DND-41 (cell line): ENCODE measurements around the gene POU2F1.
A peak's percentile ranks its signal among the peaks of the same experiment; 100 is the strongest.

Experiments used
- ATAC-seq: fragments of 200-7000 bp; cut with Tn5 transposase; 3 replicates; pipeline ENCODE4 v1.9.1; 2021; ENCODE audit warnings: low read depth; ENCODE audit not compliant: insufficient read depth
- DNase-seq: peaks from one replicate; pipeline ENCODE4 v3.0.0-alpha.2; 2020
- H2AFZ ChIP-seq: 2 replicates; pipeline ENCODE4 v1.6.0; 2012; ENCODE audit warnings: low read depth, low read length
- H3K27ac ChIP-seq: 2 replicates; pipeline ENCODE4 v1.5.1; 2012; ENCODE audit warnings: low read length, inconsistent platforms
- H3K27me3 ChIP-seq: fragments of 200-600 bp; sonication (generic); 2 replicates; pipeline ENCODE4 v1.6.0; 2012; ENCODE audit warnings: low read length, mild to moderate bottlenecking, inconsistent platforms; ENCODE audit not compliant: insufficient read depth, poor library complexity
- H3K36me3 ChIP-seq: 2 replicates; pipeline ENCODE4 v1.5.1; 2012; ENCODE audit warnings: low read length, inconsistent platforms; ENCODE audit not compliant: insufficient read depth
- H3K4me1 ChIP-seq: 2 replicates; pipeline ENCODE4 v1.5.1; 2012; ENCODE audit warnings: mild to moderate bottlenecking, low read length; ENCODE audit not compliant: insufficient read depth
- H3K4me2 ChIP-seq: 2 replicates; pipeline ENCODE4 v1.6.0; 2012; ENCODE audit warnings: mild to moderate bottlenecking, moderate library complexity, low read length, inconsistent platforms; ENCODE audit not compliant: insufficient read depth
- H3K4me3 ChIP-seq, 2 experiments: fragments of 200-600 bp in 1 of 2; shearing (Covaris generic) in 1 of 2; 2 replicates each; pipeline ENCODE4 v1.5.1; 2012 to 2016; ENCODE audit warnings: inconsistent platforms in 2 of 2, low read length in 2 of 2, mild to moderate bottlenecking in 2 of 2, low read depth in 1 of 2, moderate library complexity in 1 of 2
- H3K79me2 ChIP-seq: 2 replicates; pipeline ENCODE4 v1.6.0; 2012; ENCODE audit warnings: low read length, inconsistent platforms; ENCODE audit not compliant: insufficient read depth
- H3K9ac ChIP-seq: 2 replicates; pipeline ENCODE4 v1.6.0; 2012; ENCODE audit warnings: low read depth, mild to moderate bottlenecking, inconsistent platforms, low read length, moderate library complexity
- H3K9me3 ChIP-seq: 2 replicates; pipeline ENCODE4 v1.5.1; 2012; ENCODE audit warnings: low read length, moderate library complexity, mild to moderate bottlenecking, inconsistent platforms; ENCODE audit not compliant: insufficient read depth, severe bottlenecking
- H4K20me1 ChIP-seq: 2 replicates; pipeline ENCODE4 v1.6.0; 2012; ENCODE audit warnings: low read length; ENCODE audit not compliant: insufficient read depth
- EZH2 ChIP-seq: IDR thresholded peaks from 3 replicates; pipeline ENCODE4 v1.6.1; 2012; ENCODE audit warnings: borderline replicate concordance, low read depth, mild to moderate bottlenecking, moderate library complexity, low read length, inconsistent platforms; ENCODE audit not compliant: severe bottlenecking
- TF ChIP-seq, protein P1 (sequence below): IDR thresholded peaks from 2 replicates; pipeline ENCODE4 v1.5.1; 2012; ENCODE audit warnings: borderline replicate concordance, low read length, moderate library complexity, mild to moderate bottlenecking; ENCODE audit not compliant: poor library complexity, severe bottlenecking; ENCODE audit errors: extremely low read depth

The POU2F1 gene

DNA sequence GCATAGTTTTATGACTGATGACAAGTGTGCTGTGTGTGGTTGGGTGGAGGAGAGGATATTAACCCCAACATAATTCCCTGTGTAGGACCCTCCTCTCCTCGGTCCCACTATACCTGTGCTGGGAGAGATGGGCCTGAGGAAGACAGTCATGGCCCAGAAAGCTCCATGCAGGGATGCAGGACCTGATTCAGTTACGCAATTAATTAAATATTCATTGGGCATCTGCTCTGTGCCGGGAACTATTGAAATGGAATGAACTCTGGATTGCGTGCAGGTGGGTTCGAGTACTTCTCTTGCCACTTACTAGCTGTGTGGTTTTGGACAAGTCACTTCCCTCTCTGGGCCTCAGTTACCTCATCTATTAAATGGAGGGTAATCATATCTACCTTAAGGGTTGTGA, 223.1 kb downstream of the POU2F1 start:
- Histone ChIP-seq H2AFZ (no peak overlapping the region), H3K36me3 (peaks cover 74% of the 10 kb centered on the region), H3K4me1 (peaks cover 18% of the 10 kb centered on the region), H3K27ac (no peak overlapping the region; the same call in 1 of the 2 replicates), H3K9ac (no peak overlapping the region), H3K79me2 (peaks cover 49% of the 10 kb centered on the region), H3K4me2 (no peak overlapping the region), H3K27me3 (no peaks in the 10 kb centered on the region), H4K20me1 (peaks cover 33% of the 10 kb centered on the region), H3K9me3 (no peaks in the 10 kb centered on the region), H3K4me3 (no peak overlapping the region)
- TF ChIP-seq, protein P1, sequence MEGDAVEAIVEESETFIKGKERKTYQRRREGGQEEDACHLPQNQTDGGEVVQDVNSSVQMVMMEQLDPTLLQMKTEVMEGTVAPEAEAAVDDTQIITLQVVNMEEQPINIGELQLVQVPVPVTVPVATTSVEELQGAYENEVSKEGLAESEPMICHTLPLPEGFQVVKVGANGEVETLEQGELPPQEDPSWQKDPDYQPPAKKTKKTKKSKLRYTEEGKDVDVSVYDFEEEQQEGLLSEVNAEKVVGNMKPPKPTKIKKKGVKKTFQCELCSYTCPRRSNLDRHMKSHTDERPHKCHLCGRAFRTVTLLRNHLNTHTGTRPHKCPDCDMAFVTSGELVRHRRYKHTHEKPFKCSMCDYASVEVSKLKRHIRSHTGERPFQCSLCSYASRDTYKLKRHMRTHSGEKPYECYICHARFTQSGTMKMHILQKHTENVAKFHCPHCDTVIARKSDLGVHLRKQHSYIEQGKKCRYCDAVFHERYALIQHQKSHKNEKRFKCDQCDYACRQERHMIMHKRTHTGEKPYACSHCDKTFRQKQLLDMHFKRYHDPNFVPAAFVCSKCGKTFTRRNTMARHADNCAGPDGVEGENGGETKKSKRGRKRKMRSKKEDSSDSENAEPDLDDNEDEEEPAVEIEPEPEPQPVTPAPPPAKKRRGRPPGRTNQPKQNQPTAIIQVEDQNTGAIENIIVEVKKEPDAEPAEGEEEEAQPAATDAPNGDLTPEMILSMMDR: no peak
- no peak for TF ChIP-seq EZH2
- no peak for ATAC-seq
- DNase-seq: peak; percentile 0

DNA sequence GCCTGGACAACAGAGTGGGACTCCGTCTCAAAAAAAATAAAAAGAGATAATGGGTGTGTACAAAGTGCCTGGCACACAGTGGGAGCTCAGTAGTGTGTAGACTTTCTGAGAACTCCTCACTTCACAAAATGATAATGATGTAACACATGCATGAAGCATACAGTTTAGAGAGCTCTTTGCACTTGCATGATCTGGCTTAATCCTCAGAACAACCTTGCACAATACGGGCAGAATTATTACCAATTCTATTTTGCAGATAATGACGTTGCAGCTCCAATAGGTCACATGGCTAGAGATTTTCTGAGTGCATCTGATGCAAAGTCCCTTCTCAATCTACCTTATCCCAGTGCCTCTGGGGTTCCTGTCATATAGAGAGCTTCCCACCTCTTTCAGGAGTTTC, 226.3 kb downstream of the POU2F1 start:
- H3K4me1 ChIP-seq: peaks cover 42% of the 10 kb centered on the region
- H3K4me3 ChIP-seq: no peak overlapping the region
- H3K9me3 ChIP-seq: no peaks in the 10 kb centered on the region
- H3K36me3 ChIP-seq: peaks cover 47% of the 10 kb centered on the region
- H4K20me1 ChIP-seq: peaks cover 33% of the 10 kb centered on the region
- H2AFZ ChIP-seq: no peak overlapping the region
- H3K4me2 ChIP-seq: no peak overlapping the region
- no peak for DNase-seq
- no peak for ATAC-seq
- peak overlapping the region; percentile 64 for H3K27ac ChIP-seq
- peaks cover 68% of the 10 kb centered on the region for H3K79me2 ChIP-seq
- no peak for TF ChIP-seq EZH2
- no peak overlapping the region for H3K9ac ChIP-seq
- no peaks in the 10 kb centered on the region for H3K27me3 ChIP-seq

DNA sequence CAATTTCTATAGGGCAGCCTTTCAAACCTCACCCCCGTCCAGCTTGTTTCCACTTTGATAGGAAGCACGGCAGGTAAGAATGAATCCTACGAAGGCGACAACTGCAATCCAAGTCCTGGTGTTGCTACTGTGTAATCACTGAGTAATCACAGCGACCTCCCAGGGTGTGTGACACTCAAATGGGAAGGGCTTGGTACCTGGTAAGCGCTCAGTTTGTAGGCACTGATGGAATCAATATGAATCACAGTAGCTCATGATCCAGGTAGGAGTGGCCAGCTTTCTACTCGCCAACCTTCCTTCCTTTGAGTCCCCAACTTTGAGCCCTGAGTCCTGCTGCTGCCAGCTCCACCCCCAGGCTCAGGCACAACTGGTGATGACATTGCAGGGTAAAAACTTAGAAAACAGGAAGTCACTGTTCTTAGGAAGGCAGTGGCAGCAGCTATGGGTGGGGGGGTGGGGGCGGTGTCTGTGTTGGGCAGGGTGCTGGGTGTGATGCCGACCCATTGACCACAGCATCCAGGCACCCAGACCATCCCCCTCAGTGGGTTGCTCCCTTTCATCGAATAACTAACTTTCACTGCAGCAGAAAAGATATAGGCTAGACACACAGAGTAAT, 226.9 kb downstream of the POU2F1 start:
- Histone ChIP-seq H4K20me1 (peaks cover 35% of the 10 kb centered on the region), H3K27me3 (no peaks in the 10 kb centered on the region), H3K9me3 (no peaks in the 10 kb centered on the region), H3K36me3 (peaks cover 49% of the 10 kb centered on the region), H3K4me1 (peaks cover 45% of the 10 kb centered on the region), H3K9ac (no peak overlapping the region), H3K79me2 (peaks cover 74% of the 10 kb centered on the region), H3K27ac (peak overlapping the region; percentile 76), H3K4me3 (no peak overlapping the region), H3K4me2 (no peak overlapping the region; the same call in 1 of the 2 replicates), H2AFZ (no peak overlapping the region)
- ATAC-seq: peak; percentile 91
- no peak for TF ChIP-seq EZH2
- TF ChIP-seq, protein P1: no peak
- DNase-seq: peak; percentile 65

DNA sequence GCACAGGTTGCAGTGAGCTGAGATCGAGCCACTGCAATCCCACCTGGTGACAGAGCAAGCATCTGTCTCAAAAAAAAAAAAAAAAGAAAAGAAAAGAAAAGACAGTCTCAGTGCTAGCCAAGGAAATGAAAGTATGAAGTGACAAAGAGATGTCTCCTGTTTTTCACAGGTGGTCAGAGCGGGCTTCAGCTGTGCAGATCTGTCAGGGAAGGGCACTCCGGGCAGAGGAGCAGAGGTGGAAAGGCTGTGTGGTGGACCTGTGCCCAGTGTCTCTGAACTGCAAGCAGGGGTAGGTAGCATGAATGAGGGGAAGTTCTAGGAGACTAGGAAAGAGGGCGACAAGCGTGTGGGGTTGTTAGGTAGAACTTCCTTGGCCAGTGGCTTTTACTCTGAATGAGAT, 230.2 kb downstream of the POU2F1 start:
- Histone ChIP-seq H4K20me1 (peaks cover 40% of the 10 kb centered on the region), H2AFZ (no peak overlapping the region), H3K9ac (no peak overlapping the region), H3K4me3 (no peak overlapping the region), H3K4me1 (peaks cover 59% of the 10 kb centered on the region), H3K27me3 (no peaks in the 10 kb centered on the region), H3K79me2 (peaks cover 83% of the 10 kb centered on the region), H3K36me3 (peaks cover 23% of the 10 kb centered on the region), H3K4me2 (0 out of 2 replicates have a peak overlapping the region, but pooled peaks have one; percentile 14), H3K9me3 (no peaks in the 10 kb centered on the region), H3K27ac (peak overlapping the region; percentile 61; the same call in 1 of the 2 replicates)
- no peak for TF ChIP-seq EZH2
- TF ChIP-seq, protein P1: no peak
- DNase-seq (no peak), ATAC-seq (no peak)
